ENCODE results near the gene IL1RAPL1. TPM values are rescaled to one million over a fixed set of nuclear protein-coding genes. Genes with fewer than 3 reads are reported as not detected.

The IL1RAPL1 gene
- total and polyA plus RNA-seq, 9 of the 15 experiments (the other 6 are each of a cell fraction or from before 2014, with no cell fraction given): 0.04 to 0.07 (median 0.04) TPM; not detected in 6

GRCh38 chrX:29947225-29947624, 1360.0 kb downstream of the IL1RAPL1 start:
- Histone ChIP-seq H3K9me3 (replicated peaks; ENCODE audit: control insufficient read depth, insufficient read depth, low read depth, low read length) (no peaks in the 10 kb centered on the region), H3K4me3 (no peak overlapping the region), H3K27ac (ENCODE audit: extremely low read depth, low read depth, low read length) (no peak overlapping the region), H3K36me3 (ENCODE audit: control insufficient read depth, insufficient read depth, low read length) (no peaks in the 10 kb centered on the region), H3K9me1 (ENCODE audit: control insufficient read depth, insufficient read depth, low read length) (no peaks in the 10 kb centered on the region), H3K4me2 (ENCODE audit: insufficient read depth, low read length) (no peak overlapping the region), H2AFZ (ENCODE audit: low read depth, low read length) (no peak overlapping the region), H3K27me3 (ENCODE audit: control insufficient read depth in 2 of 2, insufficient read depth in 2 of 2, low read length in 2 of 2) (no peaks in the 10 kb centered on the region), H3K4me1 (replicated peaks in 1 of 2; ENCODE audit: control insufficient read depth in 2 of 2, insufficient read depth in 2 of 2, low read length in 2 of 2) (no peaks in the 10 kb centered on the region), H3K79me2 (ENCODE audit: control insufficient read depth, insufficient read depth, low read length) (no peaks in the 10 kb centered on the region), H4K20me1 (replicated peaks; ENCODE audit: control insufficient read depth, insufficient read depth, low read length) (no peaks in the 10 kb centered on the region), H3K9ac (ENCODE audit: insufficient read depth in 1 of 2, low read depth in 2 of 2, low read length in 2 of 2) (no peak overlapping the region)
- ATAC-seq (no peak), DNase-seq (ENCODE audit: extremely low read depth in 1 of 4, low spot score in 3 of 4) (no peak), FAIRE-seq (no peak)
- intact Hi-C loops (cut with micrococcal nuclease) (no loop called here), in situ Hi-C loops (cut with MboI) (no loop called here)
- WGBS (ENCODE audit: insufficient coverage, low coverage, missing lambda C conversion rate): 0% methylated on average over 2 of the region's 3 CpGs
- ChIA-PET CTCF (ENCODE audit: low intra/inter-chr PET ratio) (no interaction called here), POLR2A (no interaction called here)
- no TSS peak for BruUV-seq (replicated peaks)
- TF ChIP-seq, protein P1, sequence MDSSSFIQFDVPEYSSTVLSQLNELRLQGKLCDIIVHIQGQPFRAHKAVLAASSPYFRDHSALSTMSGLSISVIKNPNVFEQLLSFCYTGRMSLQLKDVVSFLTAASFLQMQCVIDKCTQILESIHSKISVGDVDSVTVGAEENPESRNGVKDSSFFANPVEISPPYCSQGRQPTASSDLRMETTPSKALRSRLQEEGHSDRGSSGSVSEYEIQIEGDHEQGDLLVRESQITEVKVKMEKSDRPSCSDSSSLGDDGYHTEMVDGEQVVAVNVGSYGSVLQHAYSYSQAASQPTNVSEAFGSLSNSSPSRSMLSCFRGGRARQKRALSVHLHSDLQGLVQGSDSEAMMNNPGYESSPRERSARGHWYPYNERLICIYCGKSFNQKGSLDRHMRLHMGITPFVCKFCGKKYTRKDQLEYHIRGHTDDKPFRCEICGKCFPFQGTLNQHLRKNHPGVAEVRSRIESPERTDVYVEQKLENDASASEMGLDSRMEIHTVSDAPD (CRISPR knock-in tag; IDR thresholded peaks at IDR 0.05): no peak
- TF ChIP-seq NR2C2 (CRISPR knock-in tag; IDR thresholded peaks at IDR 0.05) (no peak), NR2C2 (tag; IDR thresholded peaks at IDR 0.05) (no peak), MGA (IDR thresholded peaks at IDR 0.05) (no peak), ZBTB33 (CRISPR knock-in tag; IDR thresholded peaks at IDR 0.05) (no peak), LCOR (CRISPR knock-in tag; IDR thresholded peaks at IDR 0.05) (no peak), ZNF384 (IDR thresholded peaks at IDR 0.05; ENCODE audit: low read depth, low read length) (no peak)

Data from K562 (cell line).